NCI-H128 (cell line): ENCODE data around the gene TMEM140.
"Not testable (repeated sequence)": the region's sequence is repeated elsewhere in the genome, so short reads cannot be mapped to it uniquely, and the experiment has no call there.

Experiments
- DNase-seq: peaks from one replicate; lab custom pipeline; 2025; ENCODE audit not compliant: unreplicated experiment; lab: John Stamatoyannopoulos, UW

Gene TMEM140

GRCh38 chr7:135171581-135172291, 23.9 kb downstream of the TMEM140 start:
- DNase-seq = not testable (repeated sequence)

GRCh38 chr7:135173916-135174315, 26.0 kb downstream of the TMEM140 start:
- DNase-seq = not testable (repeated sequence)

- no peak for DNase-seq
These were observed 27.1 kb downstream of the TMEM140 start for GRCh38 chr7:135174941-135175340.

DNA sequence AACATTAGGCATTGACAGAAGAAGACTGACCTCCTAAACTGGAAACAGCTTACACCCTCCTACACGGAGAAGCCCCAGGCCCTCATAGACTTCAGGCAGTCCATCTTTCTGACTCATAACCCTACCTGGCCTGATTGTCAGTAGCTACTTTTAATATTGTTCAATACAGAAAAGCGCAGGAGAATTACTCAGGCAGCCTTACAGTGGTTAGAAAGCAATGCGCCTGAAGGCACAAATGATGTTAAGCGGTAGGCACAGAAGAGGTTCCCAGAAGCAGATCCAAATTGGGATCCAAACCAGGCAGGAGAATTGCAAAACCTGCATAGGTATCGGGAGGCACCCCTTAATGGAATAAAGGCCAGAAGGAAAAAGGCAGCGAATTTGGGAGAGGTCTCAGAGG, 28.1 kb downstream of the TMEM140 start:
- no peak for DNase-seq

DNA sequence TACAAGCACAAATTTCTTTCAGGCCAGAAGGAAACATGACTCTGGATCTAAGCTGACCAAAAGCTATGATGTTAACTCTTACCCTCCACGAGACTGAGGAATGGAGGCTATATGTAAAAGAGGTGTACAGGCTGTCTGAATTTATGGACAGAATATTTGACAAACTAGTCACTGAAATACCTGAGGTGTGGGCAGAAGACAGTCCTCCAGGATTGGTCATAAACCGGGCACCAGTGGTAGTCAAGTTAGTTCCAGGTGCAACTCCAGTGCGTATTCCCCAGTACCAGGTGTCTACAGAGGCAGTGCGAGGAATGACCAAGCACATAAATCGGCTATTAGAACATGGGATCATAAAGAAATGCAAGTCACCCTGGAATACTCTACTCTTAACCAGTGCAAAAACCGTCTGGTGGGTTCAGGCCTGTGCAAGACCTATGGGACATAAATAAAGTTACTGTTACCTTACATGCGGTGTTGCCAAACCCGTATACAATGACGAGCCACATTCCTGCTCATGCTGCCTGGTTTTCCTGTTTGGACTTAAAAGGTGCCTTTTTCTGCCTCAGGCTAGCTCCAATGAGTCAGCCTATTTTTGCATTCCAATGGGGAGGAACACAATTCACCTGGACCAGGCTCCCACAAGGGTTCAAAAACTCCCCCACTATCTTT, 29.3 kb downstream of the TMEM140 start:
- no peak for DNase-seq

DNA sequence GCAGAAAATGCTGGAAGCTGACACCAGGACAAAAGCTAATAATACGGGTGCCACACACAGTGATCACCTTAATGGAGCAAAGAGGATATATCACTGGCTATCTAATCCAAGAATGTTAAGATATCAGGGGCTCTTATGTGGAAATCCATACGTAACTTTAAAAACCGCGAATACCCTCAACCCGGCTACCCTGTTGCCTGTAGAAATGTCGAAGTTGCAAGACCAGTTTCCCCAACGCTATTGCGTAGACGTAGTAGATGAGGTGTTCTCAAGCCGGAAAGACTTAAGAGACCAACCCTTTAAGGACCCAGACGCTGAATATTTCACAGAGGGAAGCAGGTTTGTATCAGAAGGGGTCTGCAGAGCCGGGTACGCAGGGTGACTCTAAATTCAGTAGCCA, 30.5 kb downstream of the TMEM140 start:
- DNase-seq = no peak

- no peak for DNase-seq
These were observed 31.6 kb downstream of the TMEM140 start for GRCh38 chr7:135179321-135179925.

- no peak for DNase-seq
These were observed 32.2 kb downstream of the TMEM140 start for GRCh38 chr7:135180122-135180521.

- DNase-seq = no peak
These were observed 33.5 kb downstream of the TMEM140 start for GRCh38 chr7:135181261-135181928.

- no peak for DNase-seq
These were observed 34.2 kb downstream of the TMEM140 start for GRCh38 chr7:135181929-135182678.

- no peak for DNase-seq
These were observed 35.6 kb downstream of the TMEM140 start for GRCh38 chr7:135183478-135183877.

GRCh38 chr7:135184254-135184841, 36.5 kb downstream of the TMEM140 start:
- DNase-seq = no peak

DNA sequence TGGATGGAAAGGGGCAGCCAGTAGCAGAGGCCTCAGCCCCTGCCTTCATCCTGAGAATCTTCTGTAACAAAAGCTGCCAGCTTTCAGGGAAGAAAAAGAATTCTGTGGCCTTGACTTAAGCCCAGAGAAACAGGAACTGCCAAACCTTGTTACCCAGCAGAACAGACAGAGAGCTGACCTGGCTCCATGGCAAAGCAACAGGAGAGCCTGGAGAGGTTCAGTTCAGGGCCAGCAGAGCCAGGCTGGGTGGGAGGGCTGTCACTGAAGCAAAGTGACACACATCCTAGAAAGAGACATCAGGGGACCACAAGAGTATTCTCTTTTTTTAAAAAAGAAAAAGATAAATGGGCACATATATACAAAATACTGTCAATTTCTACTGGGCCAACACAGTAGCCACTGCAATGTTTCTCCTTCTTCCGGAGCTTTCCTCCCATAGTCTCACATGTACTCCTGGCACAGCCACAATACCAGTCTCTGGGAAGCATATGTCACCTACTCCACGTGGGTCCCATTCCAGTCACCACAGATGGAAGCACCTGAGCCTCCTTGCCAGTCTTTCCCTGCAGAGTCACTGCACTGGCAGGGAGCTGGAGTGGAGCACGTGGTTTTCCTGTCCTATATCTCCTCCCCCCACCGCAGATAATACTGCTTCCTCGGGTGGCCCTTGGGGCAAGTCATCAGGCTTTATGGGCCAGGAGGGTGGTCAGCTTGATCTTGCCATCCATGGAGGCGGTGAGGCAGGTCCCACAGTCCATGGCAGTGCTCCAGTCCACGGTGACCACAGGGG, 37.8 kb downstream of the TMEM140 start:
- no peak for DNase-seq

- DNase-seq = no peak
These were observed 38.3 kb downstream of the TMEM140 start for GRCh38 chr7:135186261-135186540.

DNA sequence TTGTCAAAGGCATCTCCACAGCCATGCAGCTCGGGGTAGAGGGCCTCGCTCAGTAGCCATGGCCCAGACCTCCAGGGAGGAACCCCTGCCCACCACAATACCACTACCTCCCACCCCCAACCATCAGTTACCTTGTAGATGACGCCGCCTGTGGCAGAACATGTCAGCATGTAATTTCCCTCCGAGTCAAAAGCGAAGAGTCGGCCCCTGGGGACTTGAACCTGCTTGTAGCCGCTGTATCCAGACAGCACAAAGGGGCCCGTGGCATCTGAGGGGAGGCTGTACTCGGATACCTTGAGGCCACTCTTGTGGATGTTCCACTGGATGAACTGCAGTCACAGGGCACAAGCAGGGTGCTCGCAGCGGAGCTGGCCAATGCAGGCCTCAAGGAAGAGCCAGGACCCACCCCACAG, 39.0 kb downstream of the TMEM140 start:
- no peak for DNase-seq

- no peak for DNase-seq
These were observed 40.6 kb downstream of the TMEM140 start for GRCh38 chr7:135188298-135188984.

GRCh38 chr7:135189221-135189662, 41.4 kb downstream of the TMEM140 start:
- DNase-seq = no peak

GRCh38 chr7:135189961-135190360, 42.1 kb downstream of the TMEM140 start:
- DNase-seq = no peak

DNA sequence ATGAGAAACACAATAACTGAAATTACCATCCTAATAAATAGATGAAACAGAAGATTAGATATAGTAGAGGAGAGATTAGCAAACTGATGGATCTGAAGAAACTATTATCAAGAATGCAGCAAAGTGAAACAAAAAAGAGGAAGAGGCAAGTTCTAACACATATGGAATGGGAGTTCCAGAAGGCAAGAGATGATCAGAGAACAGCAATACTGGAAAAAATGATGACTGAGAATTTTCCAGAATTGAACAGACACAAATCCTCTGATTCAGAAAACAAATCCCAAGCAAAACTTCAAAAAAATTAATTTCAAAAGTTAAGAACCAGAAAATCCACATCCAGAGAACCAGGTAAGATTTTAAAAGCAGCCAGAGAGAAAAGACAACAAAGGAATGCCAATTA, 42.8 kb downstream of the TMEM140 start:
- no peak for DNase-seq
